ENCODE results near the gene IFTAP. TPM values are rescaled to one million over a fixed set of nuclear protein-coding genes. Genes with fewer than 3 reads are reported as not detected.

The IFTAP gene
- total RNA-seq, 1 donor from 2014 or later: 12.3 TPM

Other genes with a start within 250 kb of the IFTAP start
- 13.5 TPM for gene TRAF6, start 84.2 kb upstream of the IFTAP start, total RNA-seq
- gene RAG1, start 26.5 kb upstream of the IFTAP start, total RNA-seq: 0.78 TPM
- gene RAG2, start 3.7 kb downstream of the IFTAP start, total RNA-seq: not detected